Measurements from ENCODE around the gene KANSL3. TPM values are rescaled to one million over a fixed set of nuclear protein-coding genes. Genes with fewer than 3 reads are reported as not detected.
A peak's percentile ranks its signal among the peaks of the same experiment; 100 is the strongest.

KANSL3 gene
- total and polyA plus RNA-seq, 9 of the 15 experiments (the other 6 are each of a cell fraction or from before 2014, with no cell fraction given) = 11.3 to 43.7 (median 27.9) TPM

GRCh38 chr2:96608469-96609455, 29.4 kb downstream of the KANSL3 start (continued):
- TF ChIP-seq HOXB6 (CRISPR knock-in tag; IDR thresholded peaks at IDR 0.05; ENCODE audit: borderline replicate concordance) (no peak), ZNF316 (IDR thresholded peaks at IDR 0.05) (0 out of 2 replicates have a peak, but pooled peaks have one; percentile 30), ZNF143 (CRISPR knock-in tag; IDR thresholded peaks at IDR 0.05) (no peak), ETV1 (tag; conservative IDR thresholded peaks at IDR 0.05; ENCODE audit: low read depth) (no peak), MLLT1 (IDR thresholded peaks at IDR 0.05) (no peak), BRD4 (IDR thresholded peaks at IDR 0.05) (no peak), ZNF717 (CRISPR knock-in tag; IDR thresholded peaks at IDR 0.05) (no peak), E2F8 (IDR thresholded peaks at IDR 0.05; ENCODE audit: low read depth, partially characterized antibody) (no peak), SOX6 (IDR thresholded peaks at IDR 0.05) (0 out of 2 replicates have a peak, but pooled peaks have one; percentile 23), MAFG (tag; conservative IDR thresholded peaks at IDR 0.05) (peak; percentile 68), TOE1 (IDR thresholded peaks at IDR 0.05; ENCODE audit: borderline replicate concordance) (no peak), TOE1 (CRISPR knock-in tag; IDR thresholded peaks at IDR 0.05; ENCODE audit: borderline replicate concordance, low read depth) (no peak), SLC30A9 (CRISPR knock-in tag; IDR thresholded peaks at IDR 0.05) (no peak), ESRRA (IDR thresholded peaks at IDR 0.05; ENCODE audit: borderline replicate concordance, low read depth) (peak; percentile 44; the same call in 1 of the 2 replicates), C11orf30 (IDR thresholded peaks at IDR 0.05; ENCODE audit: low read depth) (peak; percentile 57; the same call in 1 of the 2 replicates), ILK (tag; IDR thresholded peaks at IDR 0.05; ENCODE audit: borderline replicate concordance, low read depth) (no peak), NCOA1 (IDR thresholded peaks at IDR 0.05; ENCODE audit: low read depth) (no peak), ZNF780A (CRISPR knock-in tag; IDR thresholded peaks at IDR 0.05) (no peak), ZNF175 (CRISPR knock-in tag; IDR thresholded peaks at IDR 0.05; ENCODE audit: low read depth) (no peak), HEY1 (CRISPR knock-in tag; IDR thresholded peaks at IDR 0.05; ENCODE audit: borderline replicate concordance) (no peak), RBBP5 (IDR thresholded peaks at IDR 0.05; ENCODE audit: borderline replicate concordance, insufficient read depth, low read length, poor library complexity, severe bottlenecking) (no peak), CCAR2 (IDR thresholded peaks at IDR 0.05; ENCODE audit: low read depth, low read length) (no peak), ELK1 (CRISPR knock-in tag; IDR thresholded peaks at IDR 0.05) (no peak)

All from K562 (cell line).